SK-N-SH treated with all-trans-retinoic acid at 6 μM for 48 hours (cell line): ENCODE results near the gene FGB.

Experiments
- ATAC-seq: fragments of 200-7000 bp; cut with Tn5 transposase; 3 replicates; pipeline ENCODE4 v1.9.1; 2020; ENCODE audit warnings: mild to moderate bottlenecking, moderate library complexity
- ARNTL ChIP-seq: fragments of 450-650 bp; formaldehyde crosslinking; IDR thresholded peaks from 2 replicates; pipeline ENCODE4 v1.5.0; 2020; ENCODE audit warnings: low read depth, mild to moderate bottlenecking, moderate library complexity, borderline replicate concordance
- BACH2 ChIP-seq: fragments of 250-450 bp; sonication (Bioruptor Pico); IDR thresholded peaks from 2 replicates; pipeline ENCODE4 v1.9.0; 2021; ENCODE audit warnings: mild to moderate bottlenecking, borderline replicate concordance
- ESRRG ChIP-seq: fragments of 250-450 bp; sonication (Bioruptor Pico); IDR thresholded peaks from 2 replicates; pipeline ENCODE4 v1.6.1; 2021; ENCODE audit warnings: mild to moderate bottlenecking
- GLIS3 ChIP-seq: fragments of 250-450 bp; sonication (Bioruptor Pico); IDR thresholded peaks from 2 replicates; pipeline ENCODE4 v1.5.0; 2020; ENCODE audit warnings: mild to moderate bottlenecking, moderate library complexity
- ISL1 ChIP-seq: fragments of 250-450 bp; sonication (Bioruptor Pico); IDR thresholded peaks from 2 replicates; pipeline ENCODE4 v2.1.2; 2022; ENCODE audit warnings: mild to moderate bottlenecking, moderate library complexity
- OSR1 ChIP-seq: fragments of 250-450 bp; sonication (Bioruptor Pico); IDR thresholded peaks from 2 replicates; pipeline ENCODE4 v1.8.0; 2022; ENCODE audit warnings: moderate library complexity, mild to moderate bottlenecking, inconsistent platforms
- PPARA ChIP-seq: fragments of 250-450 bp; sonication (Bioruptor Pico); IDR thresholded peaks from 2 replicates; pipeline ENCODE4 v1.5.0; 2020; ENCODE audit warnings: mild to moderate bottlenecking, borderline replicate concordance
- RARB ChIP-seq: fragments of 250-450 bp; sonication (Bioruptor Pico); IDR thresholded peaks from 2 replicates; pipeline ENCODE4 v1.8.0; 2021; ENCODE audit warnings: mild to moderate bottlenecking, moderate library complexity
- SNAI2 ChIP-seq: fragments of 250-450 bp; sonication (Bioruptor Pico); IDR thresholded peaks from 2 replicates; pipeline ENCODE4 v1.5.0; 2020; ENCODE audit warnings: mild to moderate bottlenecking, moderate library complexity
- TCF4 ChIP-seq: fragments of 250-450 bp; sonication (Bioruptor Pico); IDR thresholded peaks from 2 replicates; pipeline ENCODE4 v1.8.0; 2021; ENCODE audit warnings: mild to moderate bottlenecking, moderate library complexity, borderline replicate concordance
- TOX ChIP-seq: fragments of 250-450 bp; sonication (Bioruptor Pico); IDR thresholded peaks from 2 replicates; pipeline ENCODE4 v1.8.0; 2021; ENCODE audit warnings: mild to moderate bottlenecking, moderate library complexity, borderline replicate concordance
- ZC3H10 ChIP-seq: fragments of 250-450 bp; sonication (Bioruptor Pico); IDR thresholded peaks from 2 replicates; pipeline ENCODE4 v1.5.1; 2021; ENCODE audit warnings: mild to moderate bottlenecking, moderate library complexity
- ZFP3 ChIP-seq: fragments of 250-450 bp; sonication (Bioruptor Pico); IDR thresholded peaks from 2 replicates; pipeline ENCODE4 v1.5.0; 2020; ENCODE audit warnings: mild to moderate bottlenecking, moderate library complexity
- ZFP30 ChIP-seq: fragments of 450-650 bp; formaldehyde crosslinking; IDR thresholded peaks from 2 replicates; pipeline ENCODE4 v1.5.0; 2022; ENCODE audit warnings: mild to moderate bottlenecking, moderate library complexity
- ZNF565 ChIP-seq: fragments of 450-650 bp; formaldehyde crosslinking; conservative IDR thresholded peaks from 2 replicates; pipeline ENCODE4 v1.5.0; 2020; ENCODE audit warnings: low read depth, mild to moderate bottlenecking, moderate library complexity
- ZNF70 ChIP-seq: fragments of 450-650 bp; formaldehyde crosslinking; IDR thresholded peaks from 2 replicates; pipeline ENCODE4 v1.5.0; 2020; ENCODE audit warnings: mild to moderate bottlenecking, moderate library complexity
- ZNF8 ChIP-seq: fragments of 450-650 bp; formaldehyde crosslinking; IDR thresholded peaks from 2 replicates; pipeline ENCODE4 v1.5.0; 2020; ENCODE audit warnings: mild to moderate bottlenecking, moderate library complexity
- TF ChIP-seq, protein P1 (sequence below): fragments of 250-450 bp; sonication (Bioruptor Pico); IDR thresholded peaks from 2 replicates; pipeline ENCODE4 v1.5.1; 2021; ENCODE audit warnings: mild to moderate bottlenecking, moderate library complexity
- TF ChIP-seq, protein P2 (sequence below): fragments of 250-450 bp; sonication (Bioruptor Pico); IDR thresholded peaks from 2 replicates; pipeline ENCODE4 v1.5.0; 2020; ENCODE audit warnings: mild to moderate bottlenecking, moderate library complexity
- TF ChIP-seq, protein P3 (sequence below): fragments of 250-450 bp; sonication (Bioruptor Pico); IDR thresholded peaks from 2 replicates; pipeline ENCODE4 v1.8.0; 2021; ENCODE audit warnings: low read depth, mild to moderate bottlenecking, moderate library complexity, borderline replicate concordance

Gene FGB

DNA sequence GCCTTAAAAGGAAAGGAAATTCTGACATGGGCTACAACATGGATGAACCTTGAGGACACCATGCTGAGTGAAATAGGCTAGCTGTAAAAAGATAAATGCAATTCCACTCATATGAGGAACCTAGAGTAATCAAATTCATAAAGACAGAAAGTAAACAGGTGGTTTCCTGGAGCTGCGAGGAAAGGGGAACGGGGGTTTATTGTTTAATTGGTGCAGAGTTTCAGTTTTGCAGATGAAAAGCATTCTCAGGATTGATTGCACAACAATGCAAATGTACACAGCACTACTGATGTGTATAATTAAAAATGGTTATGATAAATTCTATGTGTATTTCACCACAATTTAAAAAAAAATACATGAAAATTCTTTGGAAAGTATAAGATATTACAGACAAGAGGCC is 36.7 kb upstream of the FGB start (continued):
- TF ChIP-seq, protein P1, sequence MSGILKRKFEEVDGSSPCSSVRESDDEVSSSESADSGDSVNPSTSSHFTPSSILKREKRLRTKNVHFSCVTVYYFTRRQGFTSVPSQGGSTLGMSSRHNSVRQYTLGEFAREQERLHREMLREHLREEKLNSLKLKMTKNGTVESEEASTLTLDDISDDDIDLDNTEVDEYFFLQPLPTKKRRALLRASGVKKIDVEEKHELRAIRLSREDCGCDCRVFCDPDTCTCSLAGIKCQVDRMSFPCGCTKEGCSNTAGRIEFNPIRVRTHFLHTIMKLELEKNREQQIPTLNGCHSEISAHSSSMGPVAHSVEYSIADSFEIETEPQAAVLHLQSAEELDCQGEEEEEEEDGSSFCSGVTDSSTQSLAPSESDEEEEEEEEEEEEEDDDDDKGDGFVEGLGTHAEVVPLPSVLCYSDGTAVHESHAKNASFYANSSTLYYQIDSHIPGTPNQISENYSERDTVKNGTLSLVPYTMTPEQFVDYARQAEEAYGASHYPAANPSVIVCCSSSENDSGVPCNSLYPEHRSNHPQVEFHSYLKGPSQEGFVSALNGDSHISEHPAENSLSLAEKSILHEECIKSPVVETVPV (CRISPR knock-in tag) = no peak
- TF ChIP-seq ESRRG (CRISPR knock-in tag) = no peak
- no peak for TF ChIP-seq TOX (CRISPR knock-in tag)
- TF ChIP-seq RARB = no peak
- TF ChIP-seq PPARA (CRISPR knock-in tag) = no peak
- no peak for TF ChIP-seq GLIS3 (CRISPR knock-in tag)
- no peak for TF ChIP-seq SNAI2 (CRISPR knock-in tag)
- TF ChIP-seq ZNF565 (CRISPR knock-in tag) = no peak
- no peak for TF ChIP-seq OSR1 (CRISPR knock-in tag)
- TF ChIP-seq ZFP3 = no peak
- TF ChIP-seq, protein P2, sequence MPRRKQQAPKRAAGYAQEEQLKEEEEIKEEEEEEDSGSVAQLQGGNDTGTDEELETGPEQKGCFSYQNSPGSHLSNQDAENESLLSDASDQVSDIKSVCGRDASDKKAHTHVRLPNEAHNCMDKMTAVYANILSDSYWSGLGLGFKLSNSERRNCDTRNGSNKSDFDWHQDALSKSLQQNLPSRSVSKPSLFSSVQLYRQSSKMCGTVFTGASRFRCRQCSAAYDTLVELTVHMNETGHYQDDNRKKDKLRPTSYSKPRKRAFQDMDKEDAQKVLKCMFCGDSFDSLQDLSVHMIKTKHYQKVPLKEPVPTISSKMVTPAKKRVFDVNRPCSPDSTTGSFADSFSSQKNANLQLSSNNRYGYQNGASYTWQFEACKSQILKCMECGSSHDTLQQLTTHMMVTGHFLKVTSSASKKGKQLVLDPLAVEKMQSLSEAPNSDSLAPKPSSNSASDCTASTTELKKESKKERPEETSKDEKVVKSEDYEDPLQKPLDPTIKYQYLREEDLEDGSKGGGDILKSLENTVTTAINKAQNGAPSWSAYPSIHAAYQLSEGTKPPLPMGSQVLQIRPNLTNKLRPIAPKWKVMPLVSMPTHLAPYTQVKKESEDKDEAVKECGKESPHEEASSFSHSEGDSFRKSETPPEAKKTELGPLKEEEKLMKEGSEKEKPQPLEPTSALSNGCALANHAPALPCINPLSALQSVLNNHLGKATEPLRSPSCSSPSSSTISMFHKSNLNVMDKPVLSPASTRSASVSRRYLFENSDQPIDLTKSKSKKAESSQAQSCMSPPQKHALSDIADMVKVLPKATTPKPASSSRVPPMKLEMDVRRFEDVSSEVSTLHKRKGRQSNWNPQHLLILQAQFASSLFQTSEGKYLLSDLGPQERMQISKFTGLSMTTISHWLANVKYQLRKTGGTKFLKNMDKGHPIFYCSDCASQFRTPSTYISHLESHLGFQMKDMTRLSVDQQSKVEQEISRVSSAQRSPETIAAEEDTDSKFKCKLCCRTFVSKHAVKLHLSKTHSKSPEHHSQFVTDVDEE (CRISPR knock-in tag) = no peak
- TF ChIP-seq, all 23 proteins: peak for 0

DNA sequence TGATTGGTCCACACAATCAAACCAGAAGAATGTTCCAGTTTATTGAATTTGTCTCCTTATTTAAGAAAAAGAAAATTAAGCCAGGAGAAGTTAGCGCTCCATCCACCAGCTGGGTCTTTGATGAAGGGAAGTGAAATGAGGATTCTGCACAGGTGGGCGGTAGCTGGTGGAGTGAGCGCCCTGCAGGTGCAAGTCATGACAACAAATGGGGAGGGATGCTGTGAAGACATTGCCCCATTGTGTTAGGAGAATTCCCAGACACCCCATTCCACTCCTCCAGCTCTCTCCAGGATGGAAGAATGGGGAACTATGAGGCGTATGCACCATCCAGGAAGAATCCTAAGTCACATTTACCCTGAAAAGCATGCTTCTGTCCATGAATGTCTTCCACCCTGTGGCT is 35.5 kb upstream of the FGB start:
- TF ChIP-seq ARNTL (CRISPR knock-in tag) (no peak), ESRRG (CRISPR knock-in tag) (no peak), ZNF70 (CRISPR knock-in tag) (no peak), ZNF8 (CRISPR knock-in tag) (no peak), PPARA (CRISPR knock-in tag) (no peak), ISL1 (CRISPR knock-in tag) (no peak), SNAI2 (CRISPR knock-in tag) (no peak), ZNF565 (CRISPR knock-in tag) (no peak), TOX (CRISPR knock-in tag) (no peak), ZFP30 (no peak)
- TF ChIP-seq, protein P3, sequence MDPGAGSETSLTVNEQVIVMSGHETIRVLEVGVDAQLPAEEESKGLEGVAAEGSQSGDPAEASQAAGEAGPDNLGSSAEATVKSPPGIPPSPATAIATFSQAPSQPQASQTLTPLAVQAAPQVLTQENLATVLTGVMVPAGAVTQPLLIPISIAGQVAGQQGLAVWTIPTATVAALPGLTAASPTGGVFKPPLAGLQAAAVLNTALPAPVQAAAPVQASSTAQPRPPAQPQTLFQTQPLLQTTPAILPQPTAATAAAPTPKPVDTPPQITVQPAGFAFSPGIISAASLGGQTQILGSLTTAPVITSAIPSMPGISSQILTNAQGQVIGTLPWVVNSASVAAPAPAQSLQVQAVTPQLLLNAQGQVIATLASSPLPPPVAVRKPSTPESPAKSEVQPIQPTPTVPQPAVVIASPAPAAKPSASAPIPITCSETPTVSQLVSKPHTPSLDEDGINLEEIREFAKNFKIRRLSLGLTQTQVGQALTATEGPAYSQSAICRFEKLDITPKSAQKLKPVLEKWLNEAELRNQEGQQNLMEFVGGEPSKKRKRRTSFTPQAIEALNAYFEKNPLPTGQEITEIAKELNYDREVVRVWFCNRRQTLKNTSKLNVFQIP (CRISPR knock-in tag) = no peak
- TF ChIP-seq, protein P2 (CRISPR knock-in tag) = no peak
- ATAC-seq = no peak

DNA sequence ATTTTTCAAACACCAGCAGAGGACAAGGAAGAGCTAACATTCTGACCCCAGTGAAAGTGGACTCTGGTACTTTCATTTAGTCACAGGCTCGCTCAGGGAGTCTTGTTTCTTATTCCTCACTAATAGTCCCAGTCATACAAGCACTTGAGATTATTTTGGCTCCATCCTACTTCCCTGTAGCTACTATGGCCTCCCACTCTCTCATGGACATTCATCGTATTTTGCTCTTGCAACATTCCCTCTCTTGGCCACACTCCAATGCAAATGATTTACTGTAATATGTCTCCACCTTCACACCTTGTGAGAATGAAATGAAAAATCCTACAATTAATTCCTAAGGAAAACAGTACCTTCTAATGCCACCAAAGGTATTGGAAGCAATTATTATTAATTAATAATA is 33.9 kb upstream of the FGB start:
- TF ChIP-seq TCF4 (no peak), ESRRG (CRISPR knock-in tag) (no peak), ZFP3 (no peak), ZNF565 (CRISPR knock-in tag) (no peak), ZC3H10 (CRISPR knock-in tag) (no peak), ARNTL (CRISPR knock-in tag) (no peak), OSR1 (CRISPR knock-in tag) (no peak), ZNF70 (CRISPR knock-in tag) (no peak), ZNF8 (CRISPR knock-in tag) (no peak), BACH2 (CRISPR knock-in tag) (no peak), TOX (CRISPR knock-in tag) (no peak), RARB (no peak), PPARA (CRISPR knock-in tag) (no peak)
- TF ChIP-seq, protein P2 (CRISPR knock-in tag) = no peak
- TF ChIP-seq, protein P3 (CRISPR knock-in tag) = no peak
- TF ChIP-seq, protein P1 (CRISPR knock-in tag) = no peak
- TF ChIP-seq, all 23 proteins: peak for 0
- no peak for ATAC-seq
